Suprapubic skin (tissue), 4 donors: Measurements from ENCODE around the gene EVA1B. TPM values are rescaled to one million over a fixed set of nuclear protein-coding genes. Genes with fewer than 3 reads are reported as not detected.

Experiments
- DNase-seq, 2 donors: peaks; one replicate each; pipeline ENCODE4 v3.0.0-alpha.2; 2019; ENCODE audit warnings: low spot score in 2 of 2
- H3K27ac ChIP-seq: fragments of 200-600 bp; sonication (generic); one replicate; pipeline ENCODE4 v1.5.1; 2019
- H3K27me3 ChIP-seq: fragments of 200-600 bp; sonication (generic); one replicate; pipeline ENCODE4 v1.5.1; 2019
- H3K36me3 ChIP-seq: fragments of 200-600 bp; sonication (generic); one replicate; pipeline ENCODE4 v1.5.1; 2019
- H3K4me1 ChIP-seq: fragments of 200-600 bp; sonication (generic); one replicate; pipeline ENCODE4 v1.5.1; 2019
- H3K4me3 ChIP-seq: fragments of 200-600 bp; sonication (generic); one replicate; pipeline ENCODE4 v1.5.1; 2019; ENCODE audit warnings: mild to moderate bottlenecking
- H3K9me3 ChIP-seq: fragments of 200-600 bp; sonication (generic); one replicate; pipeline ENCODE4 v1.5.1; 2019
- EP300 ChIP-seq: sonication (generic); formaldehyde crosslinking; IDR thresholded peaks from one replicate; pipeline ENCODE4 v1.6.1; 2017; ENCODE audit warnings: antibody characterized with exemption
- POLR2A ChIP-seq, 2 donors: fragments of 450-650 bp; IDR thresholded peaks; one replicate each; pipeline ENCODE4 v1.6.1; 2017; ENCODE audit warnings: antibody characterized with exemption in 2 of 2, mild to moderate bottlenecking in 2 of 2, moderate library complexity in 2 of 2
- POLR2AphosphoS5 ChIP-seq, 3 donors: sonication (generic); formaldehyde crosslinking; IDR thresholded peaks; one replicate each; pipeline ENCODE4 v1.6.1; 2017; ENCODE audit warnings: antibody characterized with exemption in 3 of 3
- WGBS: methylation state at CpG from one replicate; pipeline ENCODE4 v1.1.5; 2018; 5-methylcytosine and 5-hydroxymethylcytosine counted together
- total RNA-seq, 4 donors: library from RNA; depleted of rRNA; stranded (reverse); fragments of >200 nt; gene quantifications; one replicate each; pipeline ENCODE4 v1.1.0, GENCODE V29; 2016
- TF ChIP-seq, protein P1 (sequence below), 2 donors: fragments of 200-600 bp in 1 of 2; fragments of 450-650 bp in 1 of 2; sonication (generic) in 1 of 2; IDR thresholded peaks; one replicate each; pipeline ENCODE4 v1.5.1; 2016 to 2019; ENCODE audit warnings: antibody characterized with exemption in 2 of 2, mild to moderate bottlenecking in 1 of 2, moderate library complexity in 1 of 2

The EVA1B gene
- total RNA-seq, 4 donors from 2014 or later, result 13.3 to 28.0 (median 19.2) TPM

DNA sequence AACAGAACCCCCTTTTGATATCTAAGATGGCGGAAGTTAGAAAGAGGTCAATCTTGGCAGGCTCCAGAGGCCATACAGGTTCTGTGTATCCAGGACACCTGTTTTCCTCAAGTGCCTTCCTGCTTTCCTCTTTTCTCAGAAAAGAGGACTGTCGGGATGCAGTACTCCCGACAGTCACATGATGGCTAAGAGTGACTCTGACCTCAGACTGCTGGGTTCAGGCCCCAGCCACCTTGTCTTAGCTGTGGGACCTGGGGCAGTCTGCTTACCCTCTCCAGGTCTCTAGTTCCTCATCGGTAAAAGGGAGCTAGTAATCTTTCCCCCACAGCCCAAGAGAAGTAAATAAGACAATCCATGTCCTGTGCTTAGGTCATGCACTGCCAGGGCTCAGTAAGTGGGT, 32.4 kb upstream of the EVA1B start:
- WGBS, result 68% methylated on average over 4 of the region's 4 CpGs
- Histone ChIP-seq H3K4me1 (peaks cover 17% of the 10 kb centered on the region), H3K27me3 (no peaks in the 10 kb centered on the region), H3K9me3 (no peaks in the 10 kb centered on the region), H3K36me3 (peaks cover 64% of the 10 kb centered on the region), H3K27ac (no peak overlapping the region), H3K4me3 (no peak overlapping the region)
- TF ChIP-seq, protein P1, sequence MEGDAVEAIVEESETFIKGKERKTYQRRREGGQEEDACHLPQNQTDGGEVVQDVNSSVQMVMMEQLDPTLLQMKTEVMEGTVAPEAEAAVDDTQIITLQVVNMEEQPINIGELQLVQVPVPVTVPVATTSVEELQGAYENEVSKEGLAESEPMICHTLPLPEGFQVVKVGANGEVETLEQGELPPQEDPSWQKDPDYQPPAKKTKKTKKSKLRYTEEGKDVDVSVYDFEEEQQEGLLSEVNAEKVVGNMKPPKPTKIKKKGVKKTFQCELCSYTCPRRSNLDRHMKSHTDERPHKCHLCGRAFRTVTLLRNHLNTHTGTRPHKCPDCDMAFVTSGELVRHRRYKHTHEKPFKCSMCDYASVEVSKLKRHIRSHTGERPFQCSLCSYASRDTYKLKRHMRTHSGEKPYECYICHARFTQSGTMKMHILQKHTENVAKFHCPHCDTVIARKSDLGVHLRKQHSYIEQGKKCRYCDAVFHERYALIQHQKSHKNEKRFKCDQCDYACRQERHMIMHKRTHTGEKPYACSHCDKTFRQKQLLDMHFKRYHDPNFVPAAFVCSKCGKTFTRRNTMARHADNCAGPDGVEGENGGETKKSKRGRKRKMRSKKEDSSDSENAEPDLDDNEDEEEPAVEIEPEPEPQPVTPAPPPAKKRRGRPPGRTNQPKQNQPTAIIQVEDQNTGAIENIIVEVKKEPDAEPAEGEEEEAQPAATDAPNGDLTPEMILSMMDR (IDR thresholded peaks at IDR 0.05), result no peak
- no peak for TF ChIP-seq EP300
- TF ChIP-seq POLR2A (IDR thresholded peaks at IDR 0.05), result no peak
- no peak for TF ChIP-seq POLR2AphosphoS5 (IDR thresholded peaks at IDR 0.05)
- DNase-seq, result no peak

DNA sequence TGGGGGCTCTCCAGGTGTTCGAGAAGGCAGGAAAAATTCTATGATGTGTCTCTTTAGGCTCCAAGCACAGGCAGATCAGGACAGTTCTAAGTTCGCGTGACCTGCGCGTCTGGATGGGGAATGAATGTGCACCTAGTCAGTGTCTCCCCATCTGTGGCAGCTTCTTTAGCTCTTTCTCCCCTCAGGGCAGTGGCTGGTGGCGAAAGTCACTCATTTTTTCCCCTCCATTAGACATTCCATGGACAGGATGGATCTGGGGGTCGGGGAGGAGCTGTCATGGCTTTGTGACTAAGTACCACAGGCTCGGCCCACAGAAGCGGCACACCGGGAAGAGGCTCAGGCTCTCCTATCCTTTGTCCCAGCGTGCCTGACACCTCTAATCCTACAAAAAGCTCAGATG, 31.0 kb upstream of the EVA1B start:
- H3K36me3 ChIP-seq, result peaks cover 61% of the 10 kb centered on the region
- TF ChIP-seq POLR2A (IDR thresholded peaks at IDR 0.05) (no peak), EP300 (no peak), POLR2AphosphoS5 (IDR thresholded peaks at IDR 0.05) (no peak)
- TF ChIP-seq, protein P1 (IDR thresholded peaks at IDR 0.05), result no peak
- H3K9me3 ChIP-seq, result no peaks in the 10 kb centered on the region
- 96% methylated on average over 11 of the region's 11 CpGs for WGBS
- H3K27me3 ChIP-seq, result no peaks in the 10 kb centered on the region
- peaks cover 30% of the 10 kb centered on the region for H3K4me1 ChIP-seq
- H3K4me3 ChIP-seq, result no peak overlapping the region
- no peak overlapping the region for H3K27ac ChIP-seq
- no peak for DNase-seq

DNA sequence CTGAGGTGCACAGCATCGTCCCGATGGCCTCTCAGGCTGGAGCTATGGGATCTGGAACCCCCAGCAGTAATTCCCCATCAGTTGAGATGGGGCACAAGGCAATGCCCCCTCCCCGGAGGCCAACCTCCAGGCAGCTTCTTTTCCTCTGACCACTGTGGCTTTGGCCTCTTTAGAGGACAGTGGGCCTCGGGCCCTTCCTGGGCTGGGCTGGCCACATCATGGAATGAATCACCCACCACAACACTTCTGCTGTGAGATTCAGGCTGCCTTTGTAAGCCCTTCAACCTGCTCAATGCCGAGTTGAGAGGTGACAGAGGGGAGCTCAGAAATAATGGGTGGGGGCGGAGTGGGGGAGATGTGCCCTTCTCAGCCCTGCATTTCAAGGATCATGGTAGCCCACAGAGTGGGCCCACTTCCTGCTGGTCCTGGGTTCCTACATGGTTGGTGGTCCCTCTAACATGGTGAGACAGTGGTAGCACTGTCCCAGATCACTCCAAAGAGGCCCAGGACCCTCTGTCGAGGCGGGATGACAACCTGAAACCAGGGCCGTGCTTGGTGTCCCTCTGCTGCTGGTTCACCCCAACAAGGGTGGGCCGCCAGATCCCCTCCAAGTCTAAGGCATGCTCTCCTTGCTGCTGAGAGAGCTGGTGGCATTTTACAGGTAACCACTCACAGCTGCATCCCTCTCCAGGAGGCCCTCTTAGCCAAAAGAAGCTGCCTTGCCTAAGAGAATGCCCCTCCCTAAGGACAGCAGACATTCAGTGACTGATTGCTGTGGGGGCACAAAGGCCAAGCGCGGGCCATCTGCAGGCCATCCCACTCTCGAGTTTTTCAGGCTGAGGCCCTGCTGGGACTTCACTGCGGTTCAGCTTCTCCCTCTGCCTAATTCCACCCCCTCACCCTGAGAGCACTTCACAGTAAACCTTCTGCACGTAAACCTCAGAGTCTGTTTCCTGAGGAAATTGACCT, 29.7 kb upstream of the EVA1B start:
- 83% methylated on average over 14 of the region's 15 CpGs for WGBS

GRCh38 chr1:36352125-36352909, 28.9 kb upstream of the EVA1B start:
- Histone ChIP-seq H3K36me3 (peaks cover 54% of the 10 kb centered on the region), H3K27me3 (no peaks in the 10 kb centered on the region), H3K4me1 (peaks cover 38% of the 10 kb centered on the region), H3K9me3 (no peaks in the 10 kb centered on the region), H3K27ac (peak overlapping the region; percentile 87), H3K4me3 (no peak overlapping the region)
- TF ChIP-seq EP300, result no peak
- TF ChIP-seq POLR2AphosphoS5 (IDR thresholded peaks at IDR 0.05), result no peak
- TF ChIP-seq, protein P1 (IDR thresholded peaks at IDR 0.05), result no peak
- no peak for TF ChIP-seq POLR2A (IDR thresholded peaks at IDR 0.05)
- 80% methylated on average over 13 of the region's 13 CpGs for WGBS
- no peak for DNase-seq

More for the DNA sequence above, 29.7 kb upstream of the EVA1B start:
- peaks cover 54% of the 10 kb centered on the region for H3K36me3 ChIP-seq
- peaks cover 38% of the 10 kb centered on the region for H3K4me1 ChIP-seq
- DNase-seq, result no peak
- H3K27ac ChIP-seq, result no peak overlapping the region
- H3K9me3 ChIP-seq, result no peaks in the 10 kb centered on the region
- no peak overlapping the region for H3K4me3 ChIP-seq
- no peaks in the 10 kb centered on the region for H3K27me3 ChIP-seq
- TF ChIP-seq POLR2A (IDR thresholded peaks at IDR 0.05) (no peak), EP300 (no peak), POLR2AphosphoS5 (IDR thresholded peaks at IDR 0.05) (no peak)
- TF ChIP-seq, protein P1 (IDR thresholded peaks at IDR 0.05), result no peak
